NCI-H1694 treated with DMSO at 0.1 percent for 48 hours (cell line): ENCODE results near the gene RYK.

Experiments used
- DNase-seq: peaks from one replicate; lab custom pipeline; 2025; lab: John Stamatoyannopoulos, UW

The RYK gene

GRCh38 chr3:134148534-134148933 is 102.1 kb downstream of the RYK start:
- DNase-seq = no peak

DNA sequence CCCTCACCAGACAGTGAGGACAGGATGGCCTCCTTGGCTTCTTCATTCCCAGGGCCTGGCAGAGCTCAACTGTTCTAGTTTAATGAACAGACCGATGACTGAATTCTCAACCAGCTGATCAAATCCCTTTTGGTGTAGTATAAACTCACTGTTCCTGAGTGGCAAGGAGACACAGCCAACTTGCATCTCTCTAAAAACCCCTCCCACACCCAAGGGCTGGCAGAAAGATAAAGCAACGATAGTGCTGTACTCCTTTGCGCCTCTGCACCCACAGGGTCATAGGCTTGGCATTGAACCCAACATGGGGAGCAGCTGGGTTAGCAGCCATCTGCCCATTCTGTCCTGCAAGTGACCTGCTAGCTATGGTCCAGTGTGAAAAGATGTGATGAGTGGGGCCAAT is 103.2 kb downstream of the RYK start:
- no peak for DNase-seq

GRCh38 chr3:134146666-134147065 is 104.0 kb downstream of the RYK start:
- no peak for DNase-seq

- no peak for DNase-seq
These were observed 105.5 kb downstream of the RYK start for GRCh38 chr3:134145183-134145582.

GRCh38 chr3:134144694-134145093 is 106.0 kb downstream of the RYK start:
- DNase-seq = no peak

DNA sequence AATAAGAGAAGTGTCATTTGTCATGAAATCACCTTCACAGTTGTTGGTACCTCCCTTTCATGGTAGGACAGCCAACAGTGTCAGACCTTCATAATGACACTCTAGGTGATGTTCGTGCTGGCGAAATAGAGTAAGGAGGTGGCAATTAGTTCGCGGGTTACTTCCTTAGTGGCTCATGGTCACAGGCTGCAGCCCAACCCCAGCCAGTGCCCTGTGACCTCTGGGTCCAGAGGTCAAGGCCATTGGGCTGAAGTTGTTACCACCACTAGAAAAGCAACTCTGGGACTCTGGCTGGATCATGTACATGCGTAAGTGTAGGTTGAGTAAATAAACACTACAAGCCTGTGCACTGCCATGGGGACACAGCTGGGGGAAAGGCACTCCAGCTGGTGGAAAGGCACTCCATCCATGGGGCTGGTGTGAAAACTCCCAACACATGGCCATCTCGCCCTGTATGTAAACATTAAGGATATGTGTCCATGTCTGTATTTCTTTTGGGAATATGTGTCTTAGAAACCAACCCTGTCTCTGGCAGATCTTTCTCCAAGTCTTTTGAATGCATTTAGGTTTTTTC is 106.7 kb downstream of the RYK start:
- DNase-seq = no peak

GRCh38 chr3:134136604-134137003 is 114.1 kb downstream of the RYK start:
- no peak for DNase-seq

GRCh38 chr3:134134698-134135415 is 115.8 kb downstream of the RYK start:
- no peak for DNase-seq

DNA sequence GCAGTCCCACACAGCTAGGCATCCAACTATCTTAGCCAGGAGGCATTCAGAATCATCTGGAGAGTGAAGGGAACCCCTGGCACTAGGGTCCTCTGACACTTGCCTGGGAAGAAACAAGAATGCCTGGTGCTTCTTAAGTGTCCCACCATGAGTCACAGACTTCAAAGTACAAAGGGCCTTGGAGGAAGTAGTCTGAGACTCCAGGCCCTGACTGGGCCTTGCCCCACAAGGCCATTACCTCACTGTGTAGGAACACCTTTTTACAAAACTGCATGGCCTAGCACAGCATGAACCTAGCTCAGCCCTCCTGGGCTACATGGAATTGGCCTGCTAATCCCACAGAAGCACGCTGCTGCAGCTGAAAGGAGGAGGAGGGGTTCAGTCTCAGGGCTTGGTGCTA is 116.4 kb downstream of the RYK start:
- no peak for DNase-seq

DNA sequence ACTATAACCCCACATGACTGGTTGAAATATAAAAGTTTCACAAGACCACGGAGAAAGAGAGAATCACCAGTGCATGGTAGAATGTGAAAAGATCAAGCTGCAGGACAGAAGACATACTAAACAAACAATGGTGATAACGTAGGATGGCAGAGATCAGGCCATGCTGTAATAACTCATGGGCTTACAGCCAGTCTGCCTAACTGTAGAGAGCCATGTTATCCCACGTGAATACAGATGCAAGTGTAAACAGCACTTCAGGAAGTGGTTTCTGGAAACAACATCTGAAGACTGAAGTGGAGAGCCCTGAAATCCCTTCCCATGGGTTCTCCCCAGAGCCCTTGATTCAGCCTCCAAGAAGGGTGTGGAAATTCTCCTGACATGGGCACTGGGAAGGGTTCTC is 117.7 kb downstream of the RYK start:
- no peak for DNase-seq

- no peak for DNase-seq
These were observed 124.5 kb downstream of the RYK start for GRCh38 chr3:134126153-134126552.

GRCh38 chr3:134114726-134115125 is 135.9 kb downstream of the RYK start:
- no peak for DNase-seq

- DNase-seq = no peak
These were observed 139.0 kb downstream of the RYK start for GRCh38 chr3:134111616-134112015.

GRCh38 chr3:134110963-134111362 is 139.7 kb downstream of the RYK start:
- DNase-seq = no peak
